HG03039 (cell line): ENCODE data around the gene ARFGAP1.

Source experiments
- ATAC-seq: cut with Tn5 transposase; IDR thresholded peaks from one replicate; pipeline ENCODE4 v1.9.1; 2021; ENCODE audit warnings: mild to moderate bottlenecking, moderate library complexity; ENCODE audit not compliant: unreplicated experiment

ARFGAP1 gene

GRCh38 chr20:63277466-63278272, 5.1 kb downstream of the ARFGAP1 start:
- ATAC-seq, result no peak

- ATAC-seq, result no peak
Measured at GRCh38 chr20:63278661-63279060, 6.0 kb downstream of the ARFGAP1 start.

- no peak for ATAC-seq
Measured at GRCh38 chr20:63279931-63280330, 7.3 kb downstream of the ARFGAP1 start.

- no peak for ATAC-seq
Measured at GRCh38 chr20:63280371-63280770, 7.8 kb downstream of the ARFGAP1 start.

DNA sequence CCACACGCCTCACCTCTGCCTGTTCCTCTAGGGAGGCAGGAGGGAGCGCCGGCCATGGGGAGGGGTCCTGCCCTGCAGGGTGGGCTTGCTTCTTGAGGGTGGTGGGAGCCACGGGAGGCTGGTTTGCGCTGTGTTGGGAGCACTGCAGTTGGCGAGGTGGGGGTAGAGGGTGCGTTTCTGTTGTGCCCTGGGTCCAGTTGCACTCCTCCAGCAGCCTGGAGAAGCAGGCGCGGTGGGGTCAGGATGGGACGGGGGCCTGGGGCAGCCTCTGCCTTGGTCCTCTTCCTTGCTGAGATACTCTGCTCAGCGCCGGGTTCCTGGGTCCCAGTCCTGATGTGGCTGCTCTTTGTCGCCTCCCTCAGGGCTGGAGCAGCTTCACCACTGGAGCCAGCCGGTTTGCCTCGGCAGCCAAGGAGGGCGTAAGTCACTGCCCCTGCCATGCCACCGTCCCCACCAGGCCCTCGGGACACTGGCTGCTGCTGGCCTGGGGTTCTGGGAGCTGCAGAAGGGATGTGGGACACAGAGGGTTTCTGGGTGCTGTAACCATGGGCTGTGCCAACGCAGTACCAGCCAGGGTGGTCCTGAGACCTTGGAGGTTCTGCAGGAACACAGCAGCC, 8.4 kb downstream of the ARFGAP1 start:
- no peak for ATAC-seq

GRCh38 chr20:63281742-63282665, 9.4 kb downstream of the ARFGAP1 start:
- ATAC-seq, result no peak

DNA sequence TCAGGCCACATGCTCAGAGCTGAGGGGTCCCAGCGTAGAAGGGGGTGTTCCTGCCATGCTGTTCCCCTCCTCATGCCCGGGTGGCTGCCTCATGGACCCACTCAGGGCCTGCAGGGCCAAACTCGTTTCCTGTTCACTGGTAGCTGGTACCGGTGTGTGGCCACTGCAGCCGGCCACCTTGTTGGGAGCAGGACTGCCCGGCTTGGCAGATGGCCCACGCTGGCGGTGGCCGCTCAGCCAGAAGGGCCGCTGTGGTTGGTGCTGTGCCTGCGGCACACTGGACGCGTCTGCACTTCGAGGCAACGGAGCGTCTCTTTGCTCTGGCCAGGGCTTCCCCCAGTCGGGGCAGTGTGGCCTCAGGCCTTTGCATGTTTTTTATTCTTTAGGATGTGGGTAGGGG, 10.3 kb downstream of the ARFGAP1 start:
- no peak for ATAC-seq

- no peak for ATAC-seq
Measured at GRCh38 chr20:63283397-63284082, 10.9 kb downstream of the ARFGAP1 start.

GRCh38 chr20:63284083-63284440, 11.4 kb downstream of the ARFGAP1 start:
- no peak for ATAC-seq

DNA sequence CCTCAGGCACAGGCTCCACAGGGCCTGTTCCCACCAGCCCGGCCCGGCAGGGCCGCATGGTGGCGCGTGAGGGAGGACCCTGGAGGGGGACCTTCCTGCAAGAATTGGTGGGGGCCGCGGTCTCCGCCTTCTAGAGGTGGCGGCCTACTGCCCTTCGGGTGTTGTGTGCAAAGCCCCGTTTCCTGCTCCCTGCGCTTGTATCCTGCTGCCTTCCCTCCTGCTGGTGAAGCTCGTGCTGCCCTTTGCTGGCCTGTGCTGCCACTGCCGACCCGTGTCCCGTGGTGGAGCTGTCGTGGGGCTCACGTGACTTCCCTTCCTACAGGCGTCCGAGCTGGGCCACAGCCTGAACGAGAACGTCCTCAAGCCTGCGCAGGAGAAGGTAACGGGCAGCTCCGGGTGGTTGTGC, 11.9 kb downstream of the ARFGAP1 start:
- no peak for ATAC-seq

GRCh38 chr20:63284981-63285524, 12.4 kb downstream of the ARFGAP1 start:
- ATAC-seq, result no peak

GRCh38 chr20:63285636-63286615, 13.3 kb downstream of the ARFGAP1 start:
- no peak for ATAC-seq

- ATAC-seq, result no peak
Measured at GRCh38 chr20:63286781-63287696, 14.4 kb downstream of the ARFGAP1 start.

DNA sequence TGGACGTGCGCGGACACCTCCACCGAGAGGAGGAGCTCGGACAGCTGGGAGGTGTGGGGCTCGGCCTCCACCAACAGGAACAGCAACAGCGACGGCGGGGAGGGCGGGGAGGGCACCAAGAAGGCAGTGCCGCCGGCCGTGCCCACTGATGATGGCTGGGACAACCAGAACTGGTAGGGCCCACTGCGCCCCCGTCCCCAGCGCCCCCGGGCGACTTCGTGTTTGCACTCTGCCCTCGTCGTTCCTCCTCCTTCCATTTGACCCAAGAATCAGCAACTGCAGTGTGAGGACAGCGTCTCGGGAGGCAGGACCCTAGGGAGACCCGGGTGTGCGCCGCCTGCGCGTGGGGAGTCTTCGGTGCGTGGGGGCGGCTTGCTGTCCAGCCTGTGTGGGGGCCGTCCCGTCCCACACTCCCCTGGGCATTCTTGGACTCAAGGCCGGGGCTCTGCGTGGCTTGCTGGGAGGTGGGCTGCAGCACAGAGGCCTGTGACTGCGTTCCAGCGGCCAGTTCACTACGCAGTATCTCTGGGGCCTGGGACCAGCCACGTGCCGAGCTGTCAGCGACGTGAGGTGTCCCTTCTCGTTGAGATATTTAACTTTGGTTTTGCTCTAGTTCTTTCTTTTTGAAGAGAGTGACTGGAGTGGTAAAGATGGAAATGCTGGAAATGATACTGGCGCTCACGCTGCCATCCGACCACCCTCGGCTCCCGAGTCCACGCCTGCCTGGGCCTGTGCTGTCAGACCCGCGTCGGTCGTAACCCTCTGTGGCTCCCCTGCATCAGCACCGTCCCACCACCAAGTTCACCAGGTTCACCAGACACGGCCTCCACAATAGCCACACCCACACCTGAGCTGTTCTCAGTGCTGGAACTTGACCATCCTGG, 15.3 kb downstream of the ARFGAP1 start:
- no peak for ATAC-seq

DNA sequence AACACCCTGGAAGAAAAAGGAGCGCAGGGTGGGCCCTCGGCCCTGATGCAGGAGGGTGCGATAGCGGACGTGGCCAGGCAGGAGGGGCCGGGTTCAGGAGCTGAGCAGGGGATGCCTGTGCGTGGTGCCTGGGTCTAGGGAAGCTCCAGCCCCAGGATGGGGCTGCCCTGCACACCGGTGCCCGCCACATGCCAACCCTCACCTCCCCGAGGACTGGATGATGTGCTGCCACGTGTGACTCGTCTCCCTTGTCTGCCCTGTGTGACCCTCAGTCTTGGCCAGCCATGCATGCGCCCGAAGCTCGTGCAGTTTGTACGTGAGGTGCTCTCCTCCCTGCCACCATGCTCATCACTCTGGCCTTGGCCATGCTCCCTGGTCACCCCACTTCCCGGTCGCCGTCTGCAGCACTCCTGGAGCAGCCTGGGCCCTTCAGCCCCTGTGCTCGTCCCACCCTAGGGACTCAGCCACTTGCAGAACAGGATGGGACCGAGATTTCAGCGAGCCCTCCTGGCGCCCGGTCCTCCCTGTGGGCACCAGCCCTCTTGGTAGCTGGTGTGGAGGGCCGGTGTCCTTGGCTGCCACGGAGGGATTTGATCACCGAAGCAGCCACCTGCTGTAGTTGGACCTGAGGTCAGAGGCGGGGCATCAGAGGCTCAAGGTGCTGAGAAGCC, 16.1 kb downstream of the ARFGAP1 start:
- ATAC-seq, result no peak

GRCh38 chr20:63289311-63290135, 16.9 kb downstream of the ARFGAP1 start:
- ATAC-seq, result no peak
